Colonic mucosa (tissue), 4 donors: ENCODE results near the gene ITSN1. TPM values are rescaled to one million over a fixed set of nuclear protein-coding genes. Genes with fewer than 3 reads are reported as not detected.
A peak's percentile ranks its signal among the peaks of the same experiment; 100 is the strongest.

Source experiments
- DNase-seq: peaks from one replicate; pipeline ENCODE4 v3.0.0-alpha.2; 2020
- H3K27ac ChIP-seq: fragments of 200-600 bp; one replicate; pipeline ENCODE4 v1.8.0; 2021
- H3K27me3 ChIP-seq: fragments of 200-600 bp; one replicate; pipeline ENCODE4 v1.8.0; 2021
- H3K36me3 ChIP-seq: fragments of 200-600 bp; one replicate; pipeline ENCODE4 v1.8.0; 2021
- H3K4me1 ChIP-seq: fragments of 200-600 bp; one replicate; pipeline ENCODE4 v1.8.0; 2021; ENCODE audit warnings: mild to moderate bottlenecking
- H3K4me3 ChIP-seq: fragments of 200-600 bp; one replicate; pipeline ENCODE4 v1.8.0; 2021
- H3K9ac ChIP-seq, 2 donors: one replicate each; pipeline ENCODE4 v1.7.0; 2013; ENCODE audit warnings: control low read depth in 2 of 2, low read depth in 2 of 2, low read length in 2 of 2
- H3K9me3 ChIP-seq: fragments of 200-600 bp; one replicate; pipeline ENCODE4 v1.8.0; 2021
- intact Hi-C: fragments of 100-400 bp; cut with DNase I; formaldehyde crosslinking; loops from one replicate; pipeline ENCODE4 v1.14.1; 2022
- total RNA-seq, 2 donors: library from RNA; stranded (reverse); fragmentation: NEBNext Ultra II Directional in 1 of 2; extraction: Animal tissue kit (Norgen Biotek cat#: 25700) in 1 of 2; gene quantifications; one replicate each; pipeline ENCODE4 v1.2.1, GENCODE V29; 2021
- TF ChIP-seq, protein P1 (sequence below): fragments of 200-600 bp; IDR thresholded peaks from one replicate; pipeline ENCODE4 v1.8.0; 2022; ENCODE audit warnings: antibody characterized with exemption, mild to moderate bottlenecking
- donor health status: healthy.
- donor health status: DM: no; HTN: no; CAD: no.
- donor health status: DM: no; HTN: no; CAD: no.

Gene ITSN1
- total RNA-seq, 2 donors from 2014 or later = 22.4 to 28.3 TPM

DNA sequence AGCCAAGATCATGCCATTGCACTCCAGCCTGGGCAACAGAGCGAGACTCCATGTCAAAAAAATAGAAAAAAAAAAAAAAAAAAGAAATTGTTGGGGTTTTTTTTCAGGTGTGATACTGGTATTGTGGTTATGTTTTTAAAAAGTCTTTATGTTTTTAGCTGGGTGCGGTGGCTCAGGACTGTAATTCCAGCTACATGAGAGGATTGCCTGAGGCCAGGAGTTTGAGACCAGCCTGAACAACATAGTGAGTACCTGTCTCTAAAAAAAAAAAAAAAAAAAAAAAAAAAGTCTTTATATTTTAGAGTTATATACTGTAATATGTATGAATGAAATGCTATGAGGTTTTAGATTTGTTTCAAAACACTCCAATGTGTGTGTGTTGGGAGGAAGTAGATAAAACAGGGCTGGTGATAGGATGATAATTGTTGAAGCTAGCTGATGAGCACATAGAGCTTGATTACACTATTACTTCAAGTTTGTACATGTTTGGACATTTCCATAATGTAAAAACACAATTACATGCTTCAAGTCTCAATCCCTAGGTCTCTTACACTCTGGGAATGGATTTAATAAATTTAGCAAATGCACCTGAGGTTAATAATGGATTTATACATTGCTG, 303.5 kb downstream of the ITSN1 start:
- H3K4me1 ChIP-seq = peaks cover 4% of the 10 kb centered on the region
- intact Hi-C loops = loop anchor here (10.0 kb wide), 1 partner anchor 129 kb away; the partner anchor contains the start of genes MRPS6 and SLC5A3
- no peaks in the 10 kb centered on the region for H3K9me3 ChIP-seq
- no peak overlapping the region for H3K9ac ChIP-seq
- H3K36me3 ChIP-seq = no peaks in the 10 kb centered on the region
- no peak for DNase-seq
- no peaks in the 10 kb centered on the region for H3K27me3 ChIP-seq
- TF ChIP-seq, protein P1, sequence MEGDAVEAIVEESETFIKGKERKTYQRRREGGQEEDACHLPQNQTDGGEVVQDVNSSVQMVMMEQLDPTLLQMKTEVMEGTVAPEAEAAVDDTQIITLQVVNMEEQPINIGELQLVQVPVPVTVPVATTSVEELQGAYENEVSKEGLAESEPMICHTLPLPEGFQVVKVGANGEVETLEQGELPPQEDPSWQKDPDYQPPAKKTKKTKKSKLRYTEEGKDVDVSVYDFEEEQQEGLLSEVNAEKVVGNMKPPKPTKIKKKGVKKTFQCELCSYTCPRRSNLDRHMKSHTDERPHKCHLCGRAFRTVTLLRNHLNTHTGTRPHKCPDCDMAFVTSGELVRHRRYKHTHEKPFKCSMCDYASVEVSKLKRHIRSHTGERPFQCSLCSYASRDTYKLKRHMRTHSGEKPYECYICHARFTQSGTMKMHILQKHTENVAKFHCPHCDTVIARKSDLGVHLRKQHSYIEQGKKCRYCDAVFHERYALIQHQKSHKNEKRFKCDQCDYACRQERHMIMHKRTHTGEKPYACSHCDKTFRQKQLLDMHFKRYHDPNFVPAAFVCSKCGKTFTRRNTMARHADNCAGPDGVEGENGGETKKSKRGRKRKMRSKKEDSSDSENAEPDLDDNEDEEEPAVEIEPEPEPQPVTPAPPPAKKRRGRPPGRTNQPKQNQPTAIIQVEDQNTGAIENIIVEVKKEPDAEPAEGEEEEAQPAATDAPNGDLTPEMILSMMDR = no peak
- H3K4me3 ChIP-seq = no peak overlapping the region
- no peak overlapping the region for H3K27ac ChIP-seq

DNA sequence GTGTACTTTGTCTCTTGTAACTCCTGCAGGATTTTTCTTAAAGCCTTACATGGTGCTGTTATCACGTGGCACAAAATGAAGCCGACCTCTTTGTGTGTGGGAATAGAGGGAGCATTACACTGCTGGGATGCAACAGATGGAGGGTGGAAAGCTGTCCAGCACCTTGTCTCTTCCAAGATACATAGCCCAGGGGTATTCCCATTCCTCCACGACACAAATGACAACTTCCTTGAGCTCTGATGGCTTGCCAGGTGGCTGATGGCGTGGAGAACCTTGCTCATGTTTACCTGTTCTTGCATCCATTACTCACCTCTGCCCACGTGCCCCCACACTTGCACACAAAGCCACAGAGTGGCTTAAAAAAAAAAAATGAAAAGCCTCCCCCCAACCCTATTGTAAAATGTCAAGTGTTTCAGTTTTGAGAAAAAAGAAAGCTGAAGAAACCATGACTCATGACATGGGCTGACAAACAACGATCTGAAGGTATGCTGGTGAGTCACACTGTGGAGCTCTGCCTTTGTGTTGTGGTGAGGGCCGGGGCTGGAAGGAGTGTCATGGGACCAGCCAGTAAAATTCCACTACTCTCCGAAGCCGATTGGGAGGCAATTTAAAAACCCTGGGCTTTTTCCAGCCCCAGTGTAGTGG, 305.3 kb downstream of the ITSN1 start:
- Histone ChIP-seq H3K9ac (peak overlapping the region in 1 of 2 donors; percentile 64), H3K4me1 (peaks cover 4% of the 10 kb centered on the region), H3K27me3 (no peaks in the 10 kb centered on the region), H3K27ac (peak overlapping the region; percentile 76), H3K9me3 (no peaks in the 10 kb centered on the region), H3K4me3 (no peak overlapping the region), H3K36me3 (no peaks in the 10 kb centered on the region)
- intact Hi-C loops = loop anchor here (10.0 kb wide), 1 partner anchor 127 kb away; the partner anchor contains the start of genes MRPS6 and SLC5A3
- DNase-seq = peak; percentile 76
- TF ChIP-seq, protein P1 = no peak

DNA sequence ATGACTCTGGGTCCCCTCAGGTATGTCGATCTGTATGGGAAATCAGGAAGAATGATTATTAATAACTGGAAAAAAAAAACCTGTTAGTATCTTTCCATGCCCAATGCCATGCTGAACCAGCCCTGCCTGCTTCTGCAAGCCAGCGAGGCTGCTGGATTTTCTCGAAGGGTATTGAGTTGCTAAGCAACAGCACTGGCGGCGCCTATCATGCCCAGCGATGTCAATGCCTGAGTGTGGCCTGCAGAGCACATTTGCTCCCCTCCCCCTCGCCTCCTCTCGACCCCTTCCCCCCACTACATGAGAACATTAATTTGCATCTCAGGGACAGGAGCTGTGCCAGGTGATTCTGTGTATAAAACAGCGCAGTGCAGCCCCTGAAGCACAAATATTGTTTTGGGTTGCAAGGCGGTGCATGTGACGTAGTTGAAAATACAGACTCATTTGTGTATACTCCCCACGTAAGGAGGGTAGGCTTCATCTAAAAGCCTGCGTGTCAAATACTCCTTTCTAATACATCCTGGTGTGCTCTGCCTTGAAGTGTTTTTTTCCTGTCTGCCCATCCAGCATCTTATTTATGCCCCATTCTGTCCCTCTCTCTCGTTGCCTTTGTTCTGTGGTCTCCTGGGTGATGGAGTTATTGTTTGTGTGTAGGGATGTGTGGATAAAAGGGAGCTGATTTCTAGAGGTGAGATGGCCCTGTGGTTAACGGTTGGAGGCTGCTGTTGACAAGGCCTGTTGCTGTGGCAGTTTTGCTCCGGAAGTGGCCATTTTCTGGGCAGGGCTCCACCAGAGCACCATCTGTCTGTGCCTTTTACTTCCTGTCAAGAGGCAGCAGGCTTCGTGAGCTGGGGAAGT, 306.0 kb downstream of the ITSN1 start:
- DNase-seq = peak; percentile 55
- Histone ChIP-seq H3K4me1 (peaks cover 4% of the 10 kb centered on the region), H3K9ac (peak overlapping the region in 1 of 2 donors; percentile 64), H3K27me3 (no peaks in the 10 kb centered on the region), H3K27ac (peak overlapping the region; percentile 76), H3K4me3 (no peak overlapping the region), H3K36me3 (no peaks in the 10 kb centered on the region), H3K9me3 (no peaks in the 10 kb centered on the region)
- intact Hi-C loops = loop anchor here (10.0 kb wide), 1 partner anchor 126 kb away; the partner anchor contains the start of genes MRPS6 and SLC5A3
- TF ChIP-seq, protein P1 = no peak

DNA sequence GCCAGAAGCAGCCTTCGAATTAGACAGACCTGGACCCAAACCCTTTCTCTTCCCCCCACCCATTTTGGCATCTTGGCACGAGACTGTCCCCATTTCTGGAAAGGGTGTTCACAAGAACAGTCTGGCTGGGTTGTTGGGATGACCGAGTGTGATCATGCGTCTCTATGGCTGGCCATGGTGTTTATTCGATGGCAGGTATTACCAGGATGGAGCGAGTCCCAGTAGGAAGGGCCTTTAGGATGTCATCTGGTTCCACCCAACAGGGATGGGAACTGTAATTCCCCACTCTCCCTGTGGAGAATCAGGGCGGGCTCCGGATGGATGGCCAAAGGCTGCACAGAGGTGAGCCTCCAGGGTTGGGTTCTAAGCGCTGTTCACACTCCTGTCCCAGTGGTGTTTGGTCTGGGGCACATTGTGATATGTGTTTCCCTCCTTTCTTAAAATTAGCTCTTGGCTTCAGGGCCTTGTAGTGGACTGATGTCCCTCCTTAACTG, 306.7 kb downstream of the ITSN1 start:
- H3K9ac ChIP-seq = peak overlapping the region; percentile 5 to 64
- no peaks in the 10 kb centered on the region for H3K9me3 ChIP-seq
- DNase-seq = no peak
- TF ChIP-seq, protein P1 = no peak
- peaks cover 4% of the 10 kb centered on the region for H3K4me1 ChIP-seq
- peak overlapping the region; percentile 76 for H3K27ac ChIP-seq
- H3K4me3 ChIP-seq = no peak overlapping the region
- intact Hi-C loops = loop anchor here (10.0 kb wide), 1 partner anchor 126 kb away; the partner anchor contains the start of genes MRPS6 and SLC5A3
- no peaks in the 10 kb centered on the region for H3K36me3 ChIP-seq
- no peaks in the 10 kb centered on the region for H3K27me3 ChIP-seq

Other genes starting within 250 kb of the ITSN1 start
- gene IFNGR2, start 239.1 kb upstream of the ITSN1 start, total RNA-seq = 100 to 1,000 TPM in 1 of 2 donors, 10 to 100 TPM in 1; 53.7 to 128 TPM
- 10 to 100 TPM; 29.0 to 50.1 TPM for gene TMEM50B, start 162.5 kb upstream of the ITSN1 start, total RNA-seq
- gene DNAJC28, start 150.8 kb upstream of the ITSN1 start, total RNA-seq = 1 to 10 TPM; 1.2 to 2.8 TPM
- gene GART, start 100.4 kb upstream of the ITSN1 start, total RNA-seq = 100 to 1,000 TPM in 1 of 2 donors, 10 to 100 TPM in 1; 52.7 to 100 TPM
- 100 to 1,000 TPM; 190 to 213 TPM for gene SON, start 99.5 kb upstream of the ITSN1 start, total RNA-seq
- 10 to 100 TPM in 1 of 2 donors, 1 to 10 TPM in 1; 7.7 to 21.7 TPM for gene DONSON, start 53.8 kb upstream of the ITSN1 start, total RNA-seq
- 10 to 100 TPM; 31.5 to 36.0 TPM for gene CRYZL1, start 760 bp upstream of the ITSN1 start, total RNA-seq